Progenitor cell of endocrine pancreas (in vitro differentiated cells): ENCODE measurements around the gene LCMT1. TPM values are rescaled to one million over a fixed set of nuclear protein-coding genes. Genes with fewer than 3 reads are reported as not detected.

Experiments used
- DNase-seq: peaks from one replicate; pipeline ENCODE4 v3.0.0; 2021; ENCODE audit warnings: low spot score; ENCODE audit not compliant: unreplicated experiment
- H3K27ac Mint-ChIP-seq: 2 replicates; pipeline ENCODE4 v1.8.0; 2021; ENCODE audit warnings: mild to moderate bottlenecking, moderate library complexity, mixed read lengths
- H3K27me3 Mint-ChIP-seq: 2 replicates; pipeline ENCODE4 v1.8.0; 2021; ENCODE audit warnings: mixed read lengths
- H3K36me3 Mint-ChIP-seq: 2 replicates; pipeline ENCODE4 v1.8.0; 2022; ENCODE audit warnings: mixed read lengths; ENCODE audit not compliant: insufficient read depth
- H3K4me1 Mint-ChIP-seq: 2 replicates; pipeline ENCODE4 v1.8.0; 2021; ENCODE audit warnings: low read depth, mixed read lengths
- H3K4me3 Mint-ChIP-seq: 2 replicates; pipeline ENCODE4 v1.8.0; 2021; ENCODE audit warnings: low read depth, mild to moderate bottlenecking, moderate library complexity, mixed read lengths
- H3K9me3 Mint-ChIP-seq: 2 replicates; pipeline ENCODE4 v1.8.0; 2021; ENCODE audit warnings: low read depth, mixed read lengths
- total RNA-seq: library from RNA; stranded (reverse); gene quantifications from 2 replicates; pipeline ENCODE4 v1.2.1, GENCODE V29; 2021
- TF ChIP-seq, protein P1 (sequence below): fragments of 200-600 bp; sonication (generic); IDR thresholded peaks from one replicate; pipeline ENCODE4 v1.5.0; 2021; ENCODE audit warnings: antibody characterized with exemption, mild to moderate bottlenecking; ENCODE audit not compliant: unreplicated experiment

Gene LCMT1
- total RNA-seq, 1 donor from 2014 or later, result 71.8 TPM

- H3K36me3 Mint-ChIP-seq, result peaks cover 16% of the 10 kb centered on the region
- H3K9me3 Mint-ChIP-seq, result no peaks in the 10 kb centered on the region
- no peaks in the 10 kb centered on the region for H3K4me1 Mint-ChIP-seq
- TF ChIP-seq, protein P1, sequence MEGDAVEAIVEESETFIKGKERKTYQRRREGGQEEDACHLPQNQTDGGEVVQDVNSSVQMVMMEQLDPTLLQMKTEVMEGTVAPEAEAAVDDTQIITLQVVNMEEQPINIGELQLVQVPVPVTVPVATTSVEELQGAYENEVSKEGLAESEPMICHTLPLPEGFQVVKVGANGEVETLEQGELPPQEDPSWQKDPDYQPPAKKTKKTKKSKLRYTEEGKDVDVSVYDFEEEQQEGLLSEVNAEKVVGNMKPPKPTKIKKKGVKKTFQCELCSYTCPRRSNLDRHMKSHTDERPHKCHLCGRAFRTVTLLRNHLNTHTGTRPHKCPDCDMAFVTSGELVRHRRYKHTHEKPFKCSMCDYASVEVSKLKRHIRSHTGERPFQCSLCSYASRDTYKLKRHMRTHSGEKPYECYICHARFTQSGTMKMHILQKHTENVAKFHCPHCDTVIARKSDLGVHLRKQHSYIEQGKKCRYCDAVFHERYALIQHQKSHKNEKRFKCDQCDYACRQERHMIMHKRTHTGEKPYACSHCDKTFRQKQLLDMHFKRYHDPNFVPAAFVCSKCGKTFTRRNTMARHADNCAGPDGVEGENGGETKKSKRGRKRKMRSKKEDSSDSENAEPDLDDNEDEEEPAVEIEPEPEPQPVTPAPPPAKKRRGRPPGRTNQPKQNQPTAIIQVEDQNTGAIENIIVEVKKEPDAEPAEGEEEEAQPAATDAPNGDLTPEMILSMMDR, result no peak
- no peaks in the 10 kb centered on the region for H3K27me3 Mint-ChIP-seq
- H3K27ac Mint-ChIP-seq, result no peak overlapping the region
- H3K4me3 Mint-ChIP-seq, result no peak overlapping the region
- DNase-seq, result no peak
These were observed 23.8 kb downstream of the LCMT1 start for GRCh38 chr16:25135254-25135878.

DNA sequence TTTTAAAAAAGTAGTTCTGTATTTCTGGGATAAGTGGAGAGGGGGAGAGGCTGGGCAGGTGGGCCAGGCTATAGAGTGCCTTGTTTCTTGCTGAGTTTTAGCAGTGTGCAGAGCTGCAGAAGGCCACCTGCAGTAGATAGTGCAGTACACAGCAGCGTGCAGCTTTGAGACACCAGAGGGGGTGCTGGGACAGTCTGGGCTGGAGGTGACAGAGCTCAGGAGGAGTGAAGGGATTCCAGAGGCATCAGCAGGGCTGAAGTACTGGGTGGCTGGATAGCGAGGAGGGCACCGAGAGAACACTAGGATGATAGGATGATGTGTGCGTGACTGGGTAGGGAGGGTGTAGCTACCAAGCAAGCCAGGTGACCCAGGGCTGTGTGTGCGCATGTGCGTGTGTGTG, 26.6 kb downstream of the LCMT1 start:
- Mint-ChIP-seq H3K36me3 (peaks cover 22% of the 10 kb centered on the region), H3K4me3 (no peak overlapping the region), H3K27ac (no peak overlapping the region), H3K9me3 (no peaks in the 10 kb centered on the region), H3K4me1 (no peaks in the 10 kb centered on the region), H3K27me3 (no peaks in the 10 kb centered on the region)
- TF ChIP-seq, protein P1, result no peak
- no peak for DNase-seq

GRCh38 chr16:25140459-25140858, 28.9 kb downstream of the LCMT1 start:
- TF ChIP-seq, protein P1, result no peak
- no peaks in the 10 kb centered on the region for H3K9me3 Mint-ChIP-seq
- H3K4me1 Mint-ChIP-seq, result no peaks in the 10 kb centered on the region
- H3K4me3 Mint-ChIP-seq, result no peak overlapping the region
- H3K27ac Mint-ChIP-seq, result no peak overlapping the region
- DNase-seq, result no peak
- peaks cover 13% of the 10 kb centered on the region for H3K36me3 Mint-ChIP-seq
- H3K27me3 Mint-ChIP-seq, result no peaks in the 10 kb centered on the region

DNA sequence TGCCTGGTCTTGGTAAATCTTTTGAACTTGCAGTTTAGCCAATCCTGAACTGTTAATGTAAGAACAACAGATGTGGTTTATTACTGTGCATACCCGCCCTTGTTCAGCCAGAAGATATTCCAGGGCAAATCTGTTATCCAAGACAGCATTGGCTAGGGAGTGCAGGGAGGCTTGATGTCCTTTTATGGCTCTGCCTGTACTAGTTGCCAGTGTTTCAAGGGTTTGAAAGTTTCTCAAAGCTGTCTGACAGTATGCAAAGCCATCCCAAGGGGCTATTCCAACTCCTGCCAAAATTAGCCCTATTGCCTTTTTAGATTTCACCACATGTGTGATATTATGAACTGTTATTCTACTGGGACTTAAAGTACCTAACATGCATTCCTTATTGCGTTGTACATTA, 30.1 kb downstream of the LCMT1 start:
- Mint-ChIP-seq H3K4me1 (no peaks in the 10 kb centered on the region), H3K9me3 (no peaks in the 10 kb centered on the region), H3K27me3 (no peaks in the 10 kb centered on the region), H3K36me3 (peaks cover 12% of the 10 kb centered on the region), H3K27ac (no peak overlapping the region), H3K4me3 (no peak overlapping the region)
- TF ChIP-seq, protein P1, result no peak
- no peak for DNase-seq

- H3K27me3 Mint-ChIP-seq, result no peaks in the 10 kb centered on the region
- H3K36me3 Mint-ChIP-seq, result peaks cover 12% of the 10 kb centered on the region
- H3K4me3 Mint-ChIP-seq, result no peak overlapping the region
- peaks cover 8% of the 10 kb centered on the region for H3K4me1 Mint-ChIP-seq
- DNase-seq, result no peak
- no peak overlapping the region for H3K27ac Mint-ChIP-seq
- TF ChIP-seq, protein P1, result peak; percentile 45
- no peaks in the 10 kb centered on the region for H3K9me3 Mint-ChIP-seq
These were observed 32.4 kb downstream of the LCMT1 start for GRCh38 chr16:25143928-25144327.
